ENCODE data around the gene C1orf141. TPM values are rescaled to one million over a fixed set of nuclear protein-coding genes. Genes with fewer than 3 reads are reported as not detected.

The C1orf141 gene
- total and polyA plus RNA-seq, 9 of the 15 experiments (the other 6 are each of a cell fraction or from before 2014, with no cell fraction given), result not detected

Small RNA genes lying within 50 kb of the gene (small RNA-seq; reads per million reads assigned to genes)
- gene RF00322, result not detected

Other genes starting within 250 kb of the C1orf141 start
- gene DNAI4, start 210.1 kb downstream of the C1orf141 start, total RNA-seq (2014; rRNA removed), result 0.73 TPM in 1 of 2 replicates, not detected in the other
- 2.9 and 3.5 TPM in 2 replicates for gene DNAI4, start 210.1 kb downstream of the C1orf141 start, total RNA-seq (2014; rRNA removed; fragmentation: Illumina TruSeq; extraction: Trizol)
- gene DNAI4, start 210.1 kb downstream of the C1orf141 start, total RNA-seq (2015; rRNA removed; fragmentation: Illumina TruSeq; extraction: Trizol), result 1.2 and 4.0 TPM in 2 replicates
- gene DNAI4, start 210.1 kb downstream of the C1orf141 start, total RNA-seq (2021), result 2.9 TPM in 2 replicates
- 3.6 and 4.8 TPM in 2 replicates for gene DNAI4, start 210.1 kb downstream of the C1orf141 start, polyA plus RNA-seq (2011; rRNA removed)
- 0.83 and 1.7 TPM in 2 replicates for gene DNAI4, start 210.1 kb downstream of the C1orf141 start, polyA plus RNA-seq (2014; fragmentation: Illumina TruSeq; extraction: Trizol)
- gene DNAI4, start 210.1 kb downstream of the C1orf141 start, polyA plus RNA-seq (2014; fragmentation: Nextera tagmentation; extraction: Ambion mirVana), result 1 to 10 TPM; 1.8 to 2.2 TPM
- 0.31 and 0.57 TPM in 2 replicates for gene DNAI4, start 210.1 kb downstream of the C1orf141 start, polyA plus RNA-seq (2014; rRNA removed)
- 14.7 and 17.6 TPM in 2 replicates for gene MIER1, start 210.0 kb downstream of the C1orf141 start, total RNA-seq (2014; rRNA removed)
- 34.8 and 41.3 TPM in 2 replicates for gene MIER1, start 210.0 kb downstream of the C1orf141 start, total RNA-seq (2014; rRNA removed; fragmentation: Illumina TruSeq; extraction: Trizol)
- 28.7 and 28.9 TPM in 2 replicates for gene MIER1, start 210.0 kb downstream of the C1orf141 start, total RNA-seq (2015; rRNA removed; fragmentation: Illumina TruSeq; extraction: Trizol)
- 23.1 and 23.7 TPM in 2 replicates for gene MIER1, start 210.0 kb downstream of the C1orf141 start, total RNA-seq (2021)
- 13.5 and 16.3 TPM in 2 replicates for gene MIER1, start 210.0 kb downstream of the C1orf141 start, polyA plus RNA-seq (2011; rRNA removed)
- gene MIER1, start 210.0 kb downstream of the C1orf141 start, polyA plus RNA-seq (2014; fragmentation: Illumina TruSeq; extraction: Trizol), result 16.4 and 18.4 TPM in 2 replicates
- 10 to 100 TPM; 21.5 to 23.7 TPM for gene MIER1, start 210.0 kb downstream of the C1orf141 start, polyA plus RNA-seq (2014; fragmentation: Nextera tagmentation; extraction: Ambion mirVana)
- gene MIER1, start 210.0 kb downstream of the C1orf141 start, polyA plus RNA-seq (2014; rRNA removed), result 13.7 and 13.9 TPM in 2 replicates
- 5.2 and 5.3 TPM in 2 replicates for gene SLC35D1, start 80.8 kb downstream of the C1orf141 start, total RNA-seq (2014; rRNA removed)
- 9.3 and 10.1 TPM in 2 replicates for gene SLC35D1, start 80.8 kb downstream of the C1orf141 start, total RNA-seq (2014; rRNA removed; fragmentation: Illumina TruSeq; extraction: Trizol)
- 9.5 and 10.4 TPM in 2 replicates for gene SLC35D1, start 80.8 kb downstream of the C1orf141 start, total RNA-seq (2015; rRNA removed; fragmentation: Illumina TruSeq; extraction: Trizol)
- gene SLC35D1, start 80.8 kb downstream of the C1orf141 start, total RNA-seq (2021), result 6.5 and 7.1 TPM in 2 replicates
- gene SLC35D1, start 80.8 kb downstream of the C1orf141 start, polyA plus RNA-seq (2011; rRNA removed), result 6.2 and 6.4 TPM in 2 replicates
- 6.7 and 6.8 TPM in 2 replicates for gene SLC35D1, start 80.8 kb downstream of the C1orf141 start, polyA plus RNA-seq (2014; fragmentation: Illumina TruSeq; extraction: Trizol)
- gene SLC35D1, start 80.8 kb downstream of the C1orf141 start, polyA plus RNA-seq (2014; fragmentation: Nextera tagmentation; extraction: Ambion mirVana), result 1 to 10 TPM; 2.3 to 3.4 TPM
- 4.9 and 5.7 TPM in 2 replicates for gene SLC35D1, start 80.8 kb downstream of the C1orf141 start, polyA plus RNA-seq (2014; rRNA removed)
- 22.8 and 23.0 TPM in 2 replicates for gene IL23R, start 31.5 kb upstream of the C1orf141 start, total RNA-seq (2014; rRNA removed)
- 50.3 and 64.1 TPM in 2 replicates for gene IL23R, start 31.5 kb upstream of the C1orf141 start, total RNA-seq (2014; rRNA removed; fragmentation: Illumina TruSeq; extraction: Trizol)
- 51.0 and 52.7 TPM in 2 replicates for gene IL23R, start 31.5 kb upstream of the C1orf141 start, total RNA-seq (2015; rRNA removed; fragmentation: Illumina TruSeq; extraction: Trizol)
- 23.8 and 24.7 TPM in 2 replicates for gene IL23R, start 31.5 kb upstream of the C1orf141 start, total RNA-seq (2021)
- gene IL23R, start 31.5 kb upstream of the C1orf141 start, polyA plus RNA-seq (2011; rRNA removed), result 4.4 and 25.7 TPM in 2 replicates
- 34.8 and 38.9 TPM in 2 replicates for gene IL23R, start 31.5 kb upstream of the C1orf141 start, polyA plus RNA-seq (2014; fragmentation: Illumina TruSeq; extraction: Trizol)
- gene IL23R, start 31.5 kb upstream of the C1orf141 start, polyA plus RNA-seq (2014; fragmentation: Nextera tagmentation; extraction: Ambion mirVana), result 1 to 10 TPM; 5.5 to 7.0 TPM
- 17.2 and 22.0 TPM in 2 replicates for gene IL23R, start 31.5 kb upstream of the C1orf141 start, polyA plus RNA-seq (2014; rRNA removed)
- gene IL12RB2, start 172.9 kb upstream of the C1orf141 start, total RNA-seq (2014; rRNA removed), result 0.73 and 1.5 TPM in 2 replicates
- 2.9 and 3.3 TPM in 2 replicates for gene IL12RB2, start 172.9 kb upstream of the C1orf141 start, total RNA-seq (2014; rRNA removed; fragmentation: Illumina TruSeq; extraction: Trizol)
- gene IL12RB2, start 172.9 kb upstream of the C1orf141 start, total RNA-seq (2015; rRNA removed; fragmentation: Illumina TruSeq; extraction: Trizol), result 3.3 and 3.8 TPM in 2 replicates
- 1.9 and 2.5 TPM in 2 replicates for gene IL12RB2, start 172.9 kb upstream of the C1orf141 start, total RNA-seq (2021)
- gene IL12RB2, start 172.9 kb upstream of the C1orf141 start, polyA plus RNA-seq (2011; rRNA removed), result 0.39 and 5.4 TPM in 2 replicates
- gene IL12RB2, start 172.9 kb upstream of the C1orf141 start, polyA plus RNA-seq (2014; fragmentation: Illumina TruSeq; extraction: Trizol), result 2.3 and 2.6 TPM in 2 replicates
- gene IL12RB2, start 172.9 kb upstream of the C1orf141 start, polyA plus RNA-seq (2014; fragmentation: Nextera tagmentation; extraction: Ambion mirVana), result 1 to 10 TPM in 1 of 2 experiments, under 1 TPM in 1; 0.45 to 1.1 TPM
- gene IL12RB2, start 172.9 kb upstream of the C1orf141 start, polyA plus RNA-seq (2014; rRNA removed), result 2.3 and 2.8 TPM in 2 replicates